ENCODE data around the gene UNC5CL.

DNA sequence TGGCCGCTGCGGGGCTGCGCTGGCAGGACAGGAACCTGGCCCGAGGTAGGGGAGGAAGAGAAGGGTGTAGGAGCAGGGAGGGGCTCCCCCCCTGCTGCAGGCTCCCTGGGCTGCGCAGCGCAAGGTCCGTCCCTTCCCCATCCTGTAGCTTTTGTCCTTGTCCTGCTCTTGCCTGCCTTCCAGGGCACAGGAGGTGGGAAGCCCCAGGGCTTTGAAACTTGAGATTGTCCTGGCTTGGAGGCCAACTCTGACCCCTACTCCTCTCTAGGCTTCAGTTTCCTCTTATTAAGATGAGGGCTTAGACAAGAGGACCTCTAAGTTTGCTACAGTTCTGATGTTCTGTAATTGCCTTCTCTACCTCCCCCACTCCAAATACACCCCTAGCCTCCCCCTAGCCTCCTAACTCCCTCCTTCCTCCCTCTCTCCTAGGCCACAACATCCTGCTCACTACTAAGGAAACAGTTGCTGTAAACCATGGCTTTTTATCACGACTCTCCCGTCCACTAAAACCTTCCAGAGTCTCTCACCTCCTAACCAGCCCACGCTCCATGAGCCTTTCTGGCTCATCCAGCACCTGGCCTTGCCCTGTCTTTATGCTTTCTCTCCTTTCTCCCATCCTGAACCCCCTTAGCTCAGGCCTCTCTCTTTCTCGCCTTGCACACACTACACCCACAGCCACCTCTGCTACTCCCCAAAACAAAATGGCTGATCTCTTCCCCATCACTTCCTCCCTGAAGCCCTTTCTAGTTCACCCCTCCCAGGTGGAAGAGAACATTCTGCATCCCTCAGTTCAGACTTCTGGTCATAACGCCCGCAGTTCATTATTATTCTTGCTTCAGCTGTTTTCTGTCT, 10.2 kb downstream of the UNC5CL start:
- TF ChIP-seq CTCF (optimal IDR thresholded peaks at IDR 0.05 in 1 of 3, IDR thresholded peaks at IDR 0.05 in 1 of 3, conservative IDR thresholded peaks at IDR 0.05 in 1 of 3; ENCODE audit: extremely low read depth in 1 of 3, insufficient read depth in 2 of 3, low read length in 3 of 3), result no peak
- TF ChIP-seq EZH2 (IDR thresholded peaks at IDR 0.05; ENCODE audit: low read length), result no peak

All from keratinocyte (primary cell).